ENCODE data around the gene MAP3K4.
A peak's percentile ranks its signal among the peaks of the same experiment; 100 is the strongest.
"Not testable (repeated sequence)": the region's sequence is repeated elsewhere in the genome, so short reads cannot be mapped to it uniquely, and the experiment has no call there.

MAP3K4 gene

GRCh38 chr6:161085246-161085645, 93.7 kb downstream of the MAP3K4 start:
- no peak for DNase-seq

GRCh38 chr6:161088676-161089328, 97.2 kb downstream of the MAP3K4 start:
- no peak for DNase-seq

GRCh38 chr6:161091151-161091550, 99.6 kb downstream of the MAP3K4 start:
- no peak for DNase-seq

- no peak for DNase-seq
Observed at GRCh38 chr6:161091972-161092701, 100.6 kb downstream of the MAP3K4 start.

GRCh38 chr6:161094955-161095354, 103.4 kb downstream of the MAP3K4 start:
- DNase-seq = no peak

- DNase-seq = no peak
Observed at GRCh38 chr6:161095916-161096315, 104.3 kb downstream of the MAP3K4 start.

GRCh38 chr6:161100072-161100471, 108.5 kb downstream of the MAP3K4 start:
- DNase-seq = no peak

GRCh38 chr6:161101517-161101916, 109.9 kb downstream of the MAP3K4 start:
- DNase-seq = no peak

GRCh38 chr6:161103475-161103874, 111.9 kb downstream of the MAP3K4 start:
- DNase-seq = no peak

- DNase-seq = no peak
Observed at GRCh38 chr6:161104966-161105365, 113.4 kb downstream of the MAP3K4 start.

- no peak for DNase-seq
Observed at GRCh38 chr6:161105408-161105807, 113.8 kb downstream of the MAP3K4 start.

- DNase-seq = peak; percentile 20
Observed at GRCh38 chr6:161107779-161108730, 116.5 kb downstream of the MAP3K4 start.

- DNase-seq = peak; percentile 16
Observed at GRCh38 chr6:161108916-161109315, 117.3 kb downstream of the MAP3K4 start.

- DNase-seq = no peak
Observed at GRCh38 chr6:161109366-161109765, 117.8 kb downstream of the MAP3K4 start.

GRCh38 chr6:161110028-161110779, 118.6 kb downstream of the MAP3K4 start:
- no peak for DNase-seq

- no peak for DNase-seq
Observed at GRCh38 chr6:161111261-161111660, 119.7 kb downstream of the MAP3K4 start.

- no peak for DNase-seq
Observed at GRCh38 chr6:161115468-161115867, 123.9 kb downstream of the MAP3K4 start.

- DNase-seq = no peak
Observed at GRCh38 chr6:161116554-161116953, 125.0 kb downstream of the MAP3K4 start.

GRCh38 chr6:161117308-161117707, 125.7 kb downstream of the MAP3K4 start:
- DNase-seq = peak; percentile 3

- DNase-seq = no peak
Observed at GRCh38 chr6:161117942-161118341, 126.4 kb downstream of the MAP3K4 start.

GRCh38 chr6:161123319-161123718, 131.8 kb downstream of the MAP3K4 start:
- DNase-seq = not testable (repeated sequence)

GRCh38 chr6:161125591-161125990, 134.0 kb downstream of the MAP3K4 start:
- DNase-seq = no peak

Data from SIG-M5 (cell line).